WI38 (cell line): Measurements from ENCODE around the gene HNRNPA1L2.
"Not testable (repeated sequence)": the region's sequence is repeated elsewhere in the genome, so short reads cannot be mapped to it uniquely, and the experiment has no call there.

Experiments used
- H3K4me3 ChIP-seq: 2 replicates; pipeline ENCODE4 v1.5.1; 2011; ENCODE audit warnings: low read depth, mild to moderate bottlenecking, control low read depth, low read length
- CTCF ChIP-seq: IDR thresholded peaks from 2 replicates; pipeline ENCODE4 v1.5.1; 2012; ENCODE audit warnings: low read depth, mild to moderate bottlenecking, control low read depth, low read length

HNRNPA1L2 gene

GRCh38 chr13:52665325-52665724 is 23.1 kb downstream of the HNRNPA1L2 start:
- peak; percentile 16; the same call in 1 of the 2 replicates for TF ChIP-seq CTCF
- no peak overlapping the region for H3K4me3 ChIP-seq

GRCh38 chr13:52669677-52670076 is 27.4 kb downstream of the HNRNPA1L2 start:
- H3K4me3 ChIP-seq = no peak overlapping the region
- TF ChIP-seq CTCF = no peak

GRCh38 chr13:52670726-52671125 is 28.5 kb downstream of the HNRNPA1L2 start:
- no peak overlapping the region for H3K4me3 ChIP-seq
- TF ChIP-seq CTCF = no peak

GRCh38 chr13:52673465-52673864 is 31.2 kb downstream of the HNRNPA1L2 start:
- TF ChIP-seq CTCF = no peak
- H3K4me3 ChIP-seq = no peak overlapping the region

- no peak for TF ChIP-seq CTCF
- H3K4me3 ChIP-seq = no peak overlapping the region
Observed at GRCh38 chr13:52677823-52678222, 35.6 kb downstream of the HNRNPA1L2 start.

GRCh38 chr13:52685806-52686205 is 43.6 kb downstream of the HNRNPA1L2 start:
- H3K4me3 ChIP-seq = not testable (repeated sequence)

- H3K4me3 ChIP-seq = no peak overlapping the region
- no peak for TF ChIP-seq CTCF
Observed at GRCh38 chr13:52686376-52686775, 44.1 kb downstream of the HNRNPA1L2 start.
